Prostate gland (tissue), 2 donors: ENCODE results near the gene SCYL1.

Source experiments
- CTCF ChIP-seq, 4 experiments: fragments of 200-600 bp in 2 of 4; fragments of 450-650 bp in 2 of 4; sonication (generic) in 2 of 4; IDR thresholded peaks; 1 replicate in 3 of 4; 2 replicates in 1 of 4; pipeline ENCODE4 v1.5.1; 2016 to 2019; ENCODE audit warnings: antibody characterized with exemption in 4 of 4, mild to moderate bottlenecking in 2 of 4, moderate library complexity in 2 of 4
- POLR2A ChIP-seq: fragments of 450-650 bp; IDR thresholded peaks from one replicate; pipeline ENCODE4 v1.6.1; 2016; ENCODE audit warnings: antibody characterized with exemption, mild to moderate bottlenecking

GRCh38 chr11:65580031-65580692, 55.3 kb downstream of the SCYL1 start:
- TF ChIP-seq CTCF (IDR thresholded peaks at IDR 0.05): no peak
- TF ChIP-seq POLR2A: no peak
